ENCODE results near the gene SH3PXD2B. TPM values are rescaled to one million over a fixed set of nuclear protein-coding genes. Genes with fewer than 3 reads are reported as not detected.
A peak's percentile ranks its signal among the peaks of the same experiment; 100 is the strongest.

The SH3PXD2B gene
- total and polyA plus RNA-seq, 2 of the 13 experiments (the other 11 are each of a cell fraction or from before 2014, with no cell fraction given): 3.4 to 4.6 TPM

GRCh38 chr5:172280929-172281328, 173.4 kb downstream of the SH3PXD2B start:
- Histone ChIP-seq H2AFZ (ENCODE audit: low read length) (no peak overlapping the region), H3K27ac (ENCODE audit: extremely low read length, insufficient read depth, low read length) (peak overlapping the region; percentile 54), H3K27me3 (ENCODE audit: control insufficient read depth in 1 of 2, insufficient read depth in 2 of 2, low read length in 2 of 2) (no peaks in the 10 kb centered on the region; a peak in 1 of 5 replicates), H3K79me2 (ENCODE audit: insufficient read depth, low read length) (peaks cover 72% of the 10 kb centered on the region), H3K4me1 (ENCODE audit: insufficient read depth, low read length) (peaks cover 73% of the 10 kb centered on the region), H3K36me3 (replicated peaks in 1 of 2; ENCODE audit: control insufficient read depth in 1 of 2, insufficient read depth in 2 of 2, low read length in 2 of 2) (0 out of 5 replicates have a peak, but pooled peaks cover 0 to 3% of the 10 kb centered on the region in 2 experiments), H3K4me3 (replicated peaks in 1 of 3; ENCODE audit: insufficient read depth in 1 of 3, low read depth in 2 of 3, low read length in 3 of 3) (peak overlapping the region in 2 of 3 experiments; percentile 82 to 87; a peak in 4 of 6 replicates), H3K9me3 (ENCODE audit: low read length) (no peaks in the 10 kb centered on the region), H3K4me2 (ENCODE audit: low read depth, low read length) (peak overlapping the region; percentile 83), H4K20me1 (ENCODE audit: insufficient read depth, low read length) (0 out of 2 replicates have a peak, but pooled peaks cover 14% of the 10 kb centered on the region), H3K9ac (ENCODE audit: insufficient read depth, low read depth, low read length) (no peak overlapping the region)
- ChIA-PET POLR2A (interaction anchor here (2.3 kb wide), 1 partner anchor 106 kb away, joined by 10 read pairs; no protein-coding TSS in a partner anchor), CTCF (ENCODE audit: low intra/inter-chr PET ratio, low total read pairs) (interaction anchor here (0.6 kb wide), 1 partner anchor 8 kb away, joined by 3 read pairs; no protein-coding TSS in a partner anchor)
- 72% methylated on average over 4 of the region's 4 CpGs for WGBS (ENCODE audit: low lambda C conversion rate)
- ATAC-seq (no peak), DNase-seq (ENCODE audit: low spot score) (no peak), FAIRE-seq (no peak)
- no TSS peak for BruUV-seq (replicated peaks)
- in situ Hi-C loops (cut with HindIII; ENCODE audit: extremely low pct_ligation_motif_present, low pct_unique_long_range_greater_than_20kb): loop anchor here (10.0 kb wide), 1 partner anchor 176 kb away; no protein-coding TSS in a partner anchor
- intact Hi-C loops (cut with micrococcal nuclease; ENCODE audit: unreplicated experiment): loop anchor here (5.0 kb wide), 2 partner anchors 44 to 74 kb away; no protein-coding TSS in a partner anchor
- no peak for TF ChIP-seq GTF3A (CRISPR knock-in tag; conservative IDR thresholded peaks at IDR 0.05)
- TF ChIP-seq THYN1 (CRISPR knock-in tag; IDR thresholded peaks at IDR 0.05; ENCODE audit: borderline replicate concordance, low read depth): no peak
- TF ChIP-seq ZNF704 (CRISPR knock-in tag; IDR thresholded peaks at IDR 0.05; ENCODE audit: borderline replicate concordance): no peak
- TF ChIP-seq ZNF703 (CRISPR knock-in tag; IDR thresholded peaks at IDR 0.05; ENCODE audit: borderline replicate concordance): no peak
- no peak for TF ChIP-seq SALL1 (CRISPR knock-in tag; IDR thresholded peaks at IDR 0.05)
- TF ChIP-seq, protein P1, sequence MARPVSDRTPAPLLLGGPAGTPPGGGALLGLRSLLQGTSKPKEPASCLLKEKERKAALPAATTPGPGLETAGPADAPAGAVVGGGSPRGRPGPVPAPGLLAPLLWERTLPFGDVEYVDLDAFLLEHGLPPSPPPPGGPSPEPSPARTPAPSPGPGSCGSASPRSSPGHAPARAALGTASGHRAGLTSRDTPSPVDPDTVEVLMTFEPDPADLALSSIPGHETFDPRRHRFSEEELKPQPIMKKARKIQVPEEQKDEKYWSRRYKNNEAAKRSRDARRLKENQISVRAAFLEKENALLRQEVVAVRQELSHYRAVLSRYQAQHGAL (CRISPR knock-in tag; IDR thresholded peaks at IDR 0.05; ENCODE audit: not compliant biosample characterization): no peak
- TF ChIP-seq ZNF670 (CRISPR knock-in tag; IDR thresholded peaks at IDR 0.05; ENCODE audit: borderline replicate concordance): no peak
- TF ChIP-seq ZBTB25 (CRISPR knock-in tag; IDR thresholded peaks at IDR 0.05): no peak
- no peak for TF ChIP-seq CBX2 (IDR thresholded peaks at IDR 0.05; ENCODE audit: low read depth, low read length)
- TF ChIP-seq CBX2 (CRISPR knock-in tag; IDR thresholded peaks at IDR 0.05; ENCODE audit: low read depth): no peak
- TF ChIP-seq SMC3 (IDR thresholded peaks at IDR 0.05; ENCODE audit: low read length): no peak
